NCI-H69 (cell line): ENCODE measurements around the gene SRP68.
"Not testable (repeated sequence)": the region's sequence is repeated elsewhere in the genome, so short reads cannot be mapped to it uniquely, and the experiment has no call there.

Source experiments
- DNase-seq: peaks from one replicate; lab custom pipeline; 2025; lab: John Stamatoyannopoulos, UW

Gene SRP68

GRCh38 chr17:76089680-76090516, 17.6 kb upstream of the SRP68 start:
- DNase-seq: no peak

- no peak for DNase-seq
These were observed 16.7 kb upstream of the SRP68 start for GRCh38 chr17:76088868-76089576.

DNA sequence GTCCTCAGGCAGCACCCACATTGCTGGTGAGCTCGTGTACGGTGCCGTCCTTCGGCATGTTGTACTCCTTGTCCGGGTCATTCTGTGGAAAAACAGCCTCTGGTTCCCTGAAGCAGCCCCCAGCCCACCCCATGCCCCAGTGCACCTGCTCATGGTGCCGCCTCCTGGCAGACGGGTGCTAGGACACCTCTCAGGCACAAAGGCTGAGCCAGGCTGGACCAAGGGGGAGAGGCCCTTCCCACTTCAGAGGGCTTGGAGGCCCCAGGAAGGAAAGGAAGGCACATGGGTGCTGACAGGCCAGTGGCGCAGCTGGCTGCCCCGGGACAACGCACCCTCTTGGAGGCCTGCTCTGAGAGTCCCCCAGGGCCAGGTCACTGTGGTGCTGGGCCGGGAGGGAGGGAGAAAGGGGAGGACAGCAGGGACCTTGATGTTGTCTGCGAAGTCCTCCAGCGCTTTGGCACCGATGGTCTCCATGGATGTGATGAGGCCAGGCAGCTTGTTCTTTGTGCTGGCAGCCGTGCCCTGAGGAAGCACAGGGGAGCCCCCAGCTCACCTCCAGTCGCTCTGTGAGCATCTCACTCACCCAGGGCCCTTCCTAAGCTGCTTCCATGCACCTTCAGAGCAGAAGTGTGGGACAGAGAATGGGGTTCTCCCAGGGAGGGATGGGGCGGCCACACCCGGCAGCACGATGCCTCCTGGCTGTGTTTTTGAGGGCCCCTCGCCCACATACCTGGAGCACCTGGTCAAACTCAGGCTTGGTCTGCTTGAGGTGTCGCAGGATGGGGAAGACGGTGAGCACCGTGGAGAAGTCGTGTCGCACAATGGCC, 15.9 kb upstream of the SRP68 start:
- DNase-seq: peak; percentile 13

- no peak for DNase-seq
These were observed 15.2 kb upstream of the SRP68 start for GRCh38 chr17:76087531-76087930.

DNA sequence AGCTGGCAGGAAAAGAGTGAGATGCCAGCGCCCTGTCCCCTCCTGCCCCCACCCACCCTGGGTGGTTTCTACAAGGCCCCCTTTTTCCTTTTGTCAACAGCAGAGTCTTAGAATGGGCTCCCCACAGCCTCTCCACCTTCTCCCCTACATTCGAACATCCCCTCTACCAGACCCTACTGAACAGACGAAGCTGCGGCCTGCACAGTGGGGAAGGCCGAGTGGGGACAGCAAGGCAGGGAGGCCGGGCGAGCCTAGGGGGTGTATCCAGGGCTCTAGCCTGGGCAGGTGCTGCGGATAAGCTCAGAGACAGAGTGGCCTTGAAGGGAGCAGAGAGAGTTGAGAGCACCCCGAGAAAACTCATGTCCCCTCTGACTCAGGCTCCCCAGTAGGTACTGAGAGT, 14.1 kb upstream of the SRP68 start:
- DNase-seq: no peak

GRCh38 chr17:76085731-76086366, 13.5 kb upstream of the SRP68 start:
- DNase-seq: no peak

GRCh38 chr17:76085066-76085730, 12.9 kb upstream of the SRP68 start:
- DNase-seq: no peak

- no peak for DNase-seq
These were observed 11.3 kb upstream of the SRP68 start for GRCh38 chr17:76083536-76084182.

DNA sequence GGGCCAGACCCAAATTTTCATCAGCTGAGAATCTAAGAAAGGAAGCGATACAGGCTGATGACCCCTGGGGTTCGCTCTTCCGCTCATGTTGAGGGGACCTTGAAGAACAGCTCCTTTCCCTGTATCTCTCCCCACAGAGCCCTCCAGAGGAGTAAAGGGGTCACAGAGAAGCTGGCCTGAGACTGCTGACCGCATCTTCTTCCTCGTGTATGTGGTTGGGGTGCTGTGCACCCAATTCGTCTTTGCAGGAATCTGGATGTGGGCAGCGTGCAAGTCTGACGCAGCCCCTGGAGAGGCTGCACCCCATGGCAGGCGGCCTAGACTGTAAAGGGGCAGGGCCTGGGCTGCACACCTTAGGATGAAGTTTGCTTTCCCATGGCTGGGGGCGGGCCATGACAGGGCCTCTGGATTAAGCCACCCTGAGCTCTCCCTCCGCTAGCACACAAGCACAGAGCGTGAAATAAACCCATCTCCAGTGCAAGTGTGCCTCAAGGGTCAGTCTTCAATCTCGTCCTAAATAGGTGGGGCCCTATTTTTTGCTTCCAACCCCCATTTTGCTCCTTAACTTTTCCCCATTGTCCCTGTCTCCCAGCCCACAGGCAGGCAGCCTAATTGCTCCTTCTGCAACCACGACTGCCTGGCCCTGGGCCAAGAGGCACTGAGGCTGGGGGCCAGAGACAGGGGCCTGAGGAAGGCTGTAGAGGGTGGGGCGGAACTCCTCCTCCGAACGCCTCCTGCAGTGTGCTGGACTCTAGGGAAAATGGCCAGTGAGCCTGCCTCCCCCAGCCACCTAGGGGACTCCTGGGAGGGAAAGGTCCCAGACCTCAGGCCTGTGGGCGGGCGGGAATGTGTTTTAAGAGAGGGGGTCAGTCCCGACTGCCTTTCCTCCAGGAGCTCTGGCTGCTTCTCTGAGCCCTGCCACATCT, 10.3 kb upstream of the SRP68 start:
- peak; percentile 46 for DNase-seq

DNA sequence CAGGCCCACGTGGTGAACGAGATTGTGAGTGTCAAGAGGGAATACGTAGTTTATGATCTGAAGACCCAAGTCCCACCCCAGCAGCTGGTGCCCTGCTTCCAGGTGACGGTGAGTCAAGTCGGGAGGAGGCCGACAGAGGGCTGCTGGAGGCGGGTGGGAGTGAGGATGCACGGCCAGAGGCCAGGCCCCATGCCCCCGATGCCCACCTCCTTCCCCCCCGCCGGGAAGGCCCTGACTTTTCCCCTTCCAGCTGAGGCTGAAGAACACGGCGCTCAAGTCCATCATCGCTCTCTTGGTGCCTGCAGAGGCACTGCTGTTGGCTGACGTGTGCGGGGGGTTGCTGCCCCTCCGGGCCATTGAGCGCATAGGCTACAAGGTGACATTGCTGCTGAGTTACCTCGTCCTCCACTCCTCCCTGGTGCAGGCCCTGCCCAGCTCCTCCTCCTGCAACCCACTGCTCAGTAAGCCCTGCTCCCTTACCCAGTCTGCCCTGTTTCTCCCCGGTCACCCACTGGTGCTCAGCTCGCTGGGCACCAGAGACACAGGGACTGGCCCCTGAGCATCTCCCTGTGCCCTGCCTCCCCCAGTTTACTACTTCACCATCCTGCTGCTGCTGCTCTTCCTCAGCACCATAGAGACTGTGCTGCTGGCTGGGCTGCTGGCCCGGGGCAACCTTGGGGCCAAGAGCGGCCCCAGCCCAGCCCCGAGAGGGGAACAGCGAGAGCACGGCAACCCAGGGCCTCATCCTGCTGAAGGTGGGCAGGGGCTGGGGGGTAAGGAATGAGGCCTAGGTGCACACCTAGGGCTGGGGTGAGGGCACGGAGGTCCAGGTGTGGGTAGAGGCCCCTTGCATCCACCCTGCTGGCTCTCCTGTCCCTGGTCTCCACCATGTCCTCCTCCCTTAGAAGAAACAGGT, 9.2 kb upstream of the SRP68 start:
- DNase-seq: no peak

GRCh38 chr17:76080768-76081287, 8.5 kb upstream of the SRP68 start:
- DNase-seq: no peak

GRCh38 chr17:76079956-76080767, 7.8 kb upstream of the SRP68 start:
- DNase-seq: peak; percentile 38

GRCh38 chr17:76079535-76079955, 7.2 kb upstream of the SRP68 start:
- DNase-seq: peak; percentile 48

- DNase-seq: peak; percentile 71
These were observed 6.7 kb upstream of the SRP68 start, which contains the start of gene ZACN for GRCh38 chr17:76078860-76079534. TSS of gene ZACN (plus strand) at chr17:76079182. CDS start at chr17:76079265, 83 bp downstream.

DNA sequence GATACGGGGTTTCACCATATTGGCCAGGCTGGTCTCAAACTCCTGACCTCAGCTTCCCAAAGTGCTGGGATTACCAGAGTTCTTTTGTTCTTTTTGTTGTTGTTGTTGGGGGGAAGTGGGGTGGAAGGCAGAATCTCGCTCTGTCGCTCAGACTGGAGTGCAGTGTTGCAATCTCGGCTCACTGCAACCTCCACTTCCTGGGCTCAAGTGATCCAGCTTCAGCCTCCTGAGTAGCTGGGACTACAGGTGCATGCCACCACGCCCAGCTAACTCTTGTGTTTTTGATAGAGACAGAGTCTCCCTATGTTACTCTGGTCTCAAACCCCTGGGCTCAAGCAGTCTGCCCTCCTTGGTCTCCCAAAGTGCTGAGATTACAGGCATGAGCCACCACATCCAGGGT, 6.1 kb upstream of the SRP68 start:
- DNase-seq: not testable (repeated sequence)

DNA sequence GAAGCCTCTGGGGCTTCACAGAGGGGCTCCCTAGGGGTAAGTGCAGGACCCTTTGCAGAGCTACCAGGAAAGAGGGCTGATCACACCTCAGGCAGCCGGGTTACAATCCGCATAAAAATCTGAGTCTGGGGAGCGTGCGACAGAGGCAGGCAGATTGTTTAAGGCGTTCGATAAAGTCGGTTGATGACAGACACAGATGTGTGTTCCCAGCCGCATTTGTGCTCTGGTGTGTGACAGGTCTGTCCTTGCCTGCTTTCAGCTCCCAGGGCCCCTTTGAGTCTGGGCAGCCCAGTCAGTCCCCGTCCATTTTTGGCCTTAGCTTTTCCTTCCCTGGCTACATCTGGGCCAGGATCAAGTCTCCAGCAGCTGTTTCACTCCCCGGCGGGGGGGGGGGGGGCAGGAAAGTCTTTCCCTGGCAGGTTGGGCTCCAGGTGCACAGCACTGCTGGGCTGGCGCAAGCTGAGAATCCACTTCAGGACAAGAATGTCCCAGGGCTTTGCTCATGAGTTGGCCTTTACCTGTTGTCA, 5.3 kb upstream of the SRP68 start:
- peak; percentile 18 for DNase-seq
